ENCODE measurements around the gene KIAA1328.

KIAA1328 gene

DNA sequence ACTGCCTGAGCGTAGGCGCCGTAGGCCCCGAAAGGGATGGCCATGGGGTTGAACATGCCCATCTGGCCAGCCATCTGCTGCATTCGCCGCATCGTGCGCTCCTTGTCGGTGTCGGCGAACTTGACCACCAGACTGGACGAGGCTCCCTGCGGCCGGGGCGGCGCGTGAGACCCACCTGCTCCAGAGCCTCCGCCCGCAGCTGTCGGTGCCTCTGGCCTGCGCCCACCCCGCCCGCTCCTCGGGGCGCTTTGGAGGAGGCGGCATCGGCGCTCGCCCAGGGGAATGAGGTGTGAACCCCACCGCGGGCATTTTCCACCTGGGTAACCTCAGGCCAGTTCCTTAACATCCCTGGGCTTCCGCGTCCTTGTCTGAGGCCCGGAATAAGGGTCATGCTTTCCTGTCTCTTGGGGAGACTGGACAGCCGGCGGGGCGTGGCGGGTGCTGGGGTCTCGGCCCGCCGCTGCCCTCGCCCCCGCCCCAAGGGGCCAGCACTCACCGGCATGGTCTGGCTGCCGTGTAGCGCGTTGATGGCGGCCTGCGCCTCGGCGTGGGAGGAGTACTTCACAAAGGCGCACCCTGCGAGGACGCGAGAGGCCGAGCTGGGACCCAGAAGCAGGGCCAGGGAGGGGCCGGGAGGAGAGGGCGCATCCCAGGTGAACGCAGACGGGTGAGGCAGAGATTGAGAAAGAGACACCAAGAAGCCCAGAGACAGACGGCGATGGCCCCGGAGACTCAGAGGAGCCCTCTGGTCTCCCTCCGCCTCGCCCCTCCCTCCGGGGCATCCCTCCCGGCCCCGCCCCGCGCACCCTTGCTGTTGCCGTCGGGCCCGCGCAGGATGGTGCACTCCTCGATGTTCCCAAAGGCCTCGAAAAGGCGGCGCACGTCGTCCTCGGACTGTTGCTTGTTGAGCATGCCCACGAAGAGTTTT, 445.6 kb downstream of the KIAA1328 start:
- Histone ChIP-seq H3K4me2 (no peak overlapping the region), H4K20me1 (no peaks in the 10 kb centered on the region; the same call in 1 of the 2 replicates), H3K4me1 (no peaks in the 10 kb centered on the region), H3K36me3 (no peaks in the 10 kb centered on the region), H3K27ac (no peak overlapping the region), H3K9ac (no peak overlapping the region), H3K9me3 (peaks cover 10% of the 10 kb centered on the region), H3K27me3 (no peaks in the 10 kb centered on the region), H3K4me3 (no peak overlapping the region)
- TF ChIP-seq Cebpa-rat (IDR thresholded peaks at IDR 0.05) = no peak

- no peaks in the 10 kb centered on the region for H3K36me3 ChIP-seq
- H4K20me1 ChIP-seq = no peaks in the 10 kb centered on the region
- H3K9me3 ChIP-seq = peaks cover 10% of the 10 kb centered on the region
- no peak overlapping the region for H3K9ac ChIP-seq
- H3K4me2 ChIP-seq = no peak overlapping the region
- H3K4me1 ChIP-seq = no peaks in the 10 kb centered on the region
- no peaks in the 10 kb centered on the region for H3K27me3 ChIP-seq
- no peak overlapping the region for H3K27ac ChIP-seq
- no peak for TF ChIP-seq Cebpa-rat (IDR thresholded peaks at IDR 0.05)
- no peak overlapping the region for H3K4me3 ChIP-seq
Measured at GRCh38 chr18:37275237-37275741, 446.4 kb downstream of the KIAA1328 start.

GRCh38 chr18:37276111-37276890, 447.4 kb downstream of the KIAA1328 start:
- Histone ChIP-seq H3K36me3 (no peaks in the 10 kb centered on the region), H4K20me1 (no peaks in the 10 kb centered on the region), H3K4me1 (no peaks in the 10 kb centered on the region), H3K27me3 (no peaks in the 10 kb centered on the region), H3K4me3 (no peak overlapping the region), H3K9ac (no peak overlapping the region), H3K27ac (no peak overlapping the region), H3K4me2 (no peak overlapping the region), H3K9me3 (peaks cover 10% of the 10 kb centered on the region)
- TF ChIP-seq Cebpa-rat (IDR thresholded peaks at IDR 0.05) = no peak

- Histone ChIP-seq H3K4me2 (no peak overlapping the region), H3K27me3 (no peaks in the 10 kb centered on the region)
Measured at GRCh38 chr18:37277804-37278203, 448.9 kb downstream of the KIAA1328 start.

More at GRCh38 chr18:37277804-37278203, 448.9 kb downstream of the KIAA1328 start:
- no peak overlapping the region for H3K9ac ChIP-seq
- no peaks in the 10 kb centered on the region for H4K20me1 ChIP-seq
- H3K9me3 ChIP-seq = peaks cover 10% of the 10 kb centered on the region
- no peaks in the 10 kb centered on the region for H3K36me3 ChIP-seq
- no peak overlapping the region for H3K4me3 ChIP-seq
- TF ChIP-seq Cebpa-rat (IDR thresholded peaks at IDR 0.05) = no peak
- no peak overlapping the region for H3K27ac ChIP-seq
- no peaks in the 10 kb centered on the region for H3K4me1 ChIP-seq
